ENCODE data around the gene MDM4. TPM values are rescaled to one million over a fixed set of nuclear protein-coding genes. Genes with fewer than 3 reads are reported as not detected.

The MDM4 gene
- total RNA-seq, 1 donor from 2014 or later = 41.1 TPM

DNA sequence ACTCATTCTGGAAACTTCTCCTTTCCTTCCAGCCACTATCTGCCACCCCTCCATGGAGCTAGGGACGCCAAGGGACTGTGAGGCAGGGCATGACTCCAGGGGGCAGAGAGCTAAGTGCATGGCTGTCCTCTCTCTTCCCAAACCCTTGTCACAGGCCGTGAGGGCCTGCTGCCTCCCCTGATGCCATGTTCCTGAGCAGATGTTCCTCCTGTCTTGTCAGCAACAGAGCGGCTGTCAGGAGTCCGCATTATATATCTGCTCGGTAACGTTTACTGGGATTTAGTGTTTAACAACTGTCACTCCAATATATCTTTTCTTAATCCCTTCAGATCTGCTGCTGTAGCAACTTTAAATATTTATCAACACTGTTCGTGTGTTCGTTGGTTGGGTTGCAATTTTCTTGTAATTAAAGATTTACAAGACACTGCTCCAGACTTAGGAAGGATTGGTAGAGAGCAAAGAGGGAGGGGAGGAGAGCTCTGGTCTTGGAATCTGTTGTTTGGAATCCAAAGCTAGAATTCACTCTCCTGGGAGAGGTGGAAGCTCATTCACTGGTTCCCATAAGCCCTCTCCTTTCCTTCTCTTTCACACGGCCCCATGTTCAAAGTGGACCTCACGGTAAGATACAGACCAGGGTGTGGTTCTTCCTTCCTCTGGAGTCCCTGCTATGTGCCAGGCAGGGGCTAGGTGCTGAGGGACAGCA, 76.2 kb downstream of the MDM4 start:
- Mint-ChIP-seq H3K9me3 (ENCODE audit: unreplicated experiment) (no peaks in the 10 kb centered on the region), H3K36me3 (ENCODE audit: low read depth, unreplicated experiment) (no peaks in the 10 kb centered on the region), H3K4me1 (ENCODE audit: low read depth, unreplicated experiment) (peaks cover 18% of the 10 kb centered on the region), H3K27ac (ENCODE audit: unreplicated experiment) (no peak overlapping the region), H3K27me3 (ENCODE audit: low read depth, unreplicated experiment) (peaks cover 9% of the 10 kb centered on the region), H3K4me3 (ENCODE audit: unreplicated experiment) (no peak overlapping the region)
- Histone ChIP-seq H3K27ac (ENCODE audit: low read depth, low read length) (no peak overlapping the region), H3K9ac (ENCODE audit: low read length) (no peak overlapping the region), H3K27me3 (ENCODE audit: insufficient read depth, low read length) (no peaks in the 10 kb centered on the region), H3K36me3 (ENCODE audit: insufficient read depth, low read length) (no peaks in the 10 kb centered on the region), H4K20me1 (ENCODE audit: insufficient read depth, low read length) (no peaks in the 10 kb centered on the region), H3K9me3 (ENCODE audit: insufficient read depth, low read depth, low read length) (no peaks in the 10 kb centered on the region), H3K4me2 (ENCODE audit: low read length) (no peak overlapping the region), H2AFZ (ENCODE audit: low read depth, low read length) (no peak overlapping the region), H3K4me1 (ENCODE audit: insufficient read depth, low read length) (peaks cover 11% of the 10 kb centered on the region), H3K79me2 (ENCODE audit: insufficient read depth, low read length) (no peaks in the 10 kb centered on the region), H3K4me3 (ENCODE audit: insufficient read depth, low read depth, low read length) (no peak overlapping the region)
- no peak for FAIRE-seq
- TF ChIP-seq, protein P1, sequence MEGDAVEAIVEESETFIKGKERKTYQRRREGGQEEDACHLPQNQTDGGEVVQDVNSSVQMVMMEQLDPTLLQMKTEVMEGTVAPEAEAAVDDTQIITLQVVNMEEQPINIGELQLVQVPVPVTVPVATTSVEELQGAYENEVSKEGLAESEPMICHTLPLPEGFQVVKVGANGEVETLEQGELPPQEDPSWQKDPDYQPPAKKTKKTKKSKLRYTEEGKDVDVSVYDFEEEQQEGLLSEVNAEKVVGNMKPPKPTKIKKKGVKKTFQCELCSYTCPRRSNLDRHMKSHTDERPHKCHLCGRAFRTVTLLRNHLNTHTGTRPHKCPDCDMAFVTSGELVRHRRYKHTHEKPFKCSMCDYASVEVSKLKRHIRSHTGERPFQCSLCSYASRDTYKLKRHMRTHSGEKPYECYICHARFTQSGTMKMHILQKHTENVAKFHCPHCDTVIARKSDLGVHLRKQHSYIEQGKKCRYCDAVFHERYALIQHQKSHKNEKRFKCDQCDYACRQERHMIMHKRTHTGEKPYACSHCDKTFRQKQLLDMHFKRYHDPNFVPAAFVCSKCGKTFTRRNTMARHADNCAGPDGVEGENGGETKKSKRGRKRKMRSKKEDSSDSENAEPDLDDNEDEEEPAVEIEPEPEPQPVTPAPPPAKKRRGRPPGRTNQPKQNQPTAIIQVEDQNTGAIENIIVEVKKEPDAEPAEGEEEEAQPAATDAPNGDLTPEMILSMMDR (IDR thresholded peaks at IDR 0.05; ENCODE audit: insufficient read depth, low read depth, low read length) = no peak
- no peak for TF ChIP-seq EZH2 (IDR thresholded peaks at IDR 0.05; ENCODE audit: insufficient read depth, low read length)
- DNase-seq (ENCODE audit: low read depth) = no peak

DNA sequence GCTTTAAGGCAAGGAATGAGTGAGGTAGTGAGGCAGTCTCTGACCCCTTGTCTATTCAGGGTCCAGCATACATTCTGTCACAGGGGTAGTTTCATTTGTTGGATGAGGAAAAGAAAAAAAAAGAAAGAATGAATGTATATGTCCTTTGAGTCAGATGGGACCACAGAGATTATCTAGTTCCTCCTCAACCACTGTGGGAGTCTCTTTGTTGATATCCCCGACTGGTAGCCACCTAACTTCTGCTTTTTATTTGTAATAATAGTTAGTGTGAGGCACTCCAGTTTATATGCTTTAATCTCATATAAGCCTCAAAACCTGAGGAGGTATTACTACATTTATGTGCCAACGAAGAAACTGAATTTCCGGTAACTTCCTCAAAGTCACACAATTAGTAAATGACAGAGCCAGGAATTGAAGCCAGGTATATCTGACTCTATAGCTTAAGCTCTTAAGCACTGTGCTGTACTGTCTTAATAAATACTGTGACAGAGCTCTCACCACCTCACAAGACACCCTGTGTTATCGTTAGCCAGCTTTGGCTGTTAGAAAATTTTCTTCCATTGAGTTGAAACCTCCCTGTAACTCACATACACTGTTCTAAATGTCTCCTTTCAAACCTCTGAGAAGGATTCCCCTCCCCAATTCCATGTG, 82.2 kb downstream of the MDM4 start:
- no peak overlapping the region for H3K4me3 Mint-ChIP-seq (ENCODE audit: unreplicated experiment)
- peaks cover 9% of the 10 kb centered on the region for H3K27me3 ChIP-seq (ENCODE audit: insufficient read depth, low read length)
- no peak overlapping the region for H3K9ac ChIP-seq (ENCODE audit: low read length)
- DNase-seq (ENCODE audit: low read depth) = no peak
- H4K20me1 ChIP-seq (ENCODE audit: insufficient read depth, low read length) = no peaks in the 10 kb centered on the region
- no peaks in the 10 kb centered on the region for H3K4me1 ChIP-seq (ENCODE audit: insufficient read depth, low read length)
- no peak for FAIRE-seq
- TF ChIP-seq, protein P1 (IDR thresholded peaks at IDR 0.05; ENCODE audit: insufficient read depth, low read depth, low read length) = no peak
- no peak for TF ChIP-seq EZH2 (IDR thresholded peaks at IDR 0.05; ENCODE audit: insufficient read depth, low read length)
- H3K4me1 Mint-ChIP-seq (ENCODE audit: low read depth, unreplicated experiment) = no peaks in the 10 kb centered on the region
- no peak overlapping the region for H3K27ac ChIP-seq (ENCODE audit: low read depth, low read length)
- no peak overlapping the region for H3K4me2 ChIP-seq (ENCODE audit: low read length)
- no peaks in the 10 kb centered on the region for H3K36me3 Mint-ChIP-seq (ENCODE audit: low read depth, unreplicated experiment)
- H3K36me3 ChIP-seq (ENCODE audit: insufficient read depth, low read length) = no peaks in the 10 kb centered on the region
- no peaks in the 10 kb centered on the region for H3K9me3 ChIP-seq (ENCODE audit: insufficient read depth, low read depth, low read length)
- H3K79me2 ChIP-seq (ENCODE audit: insufficient read depth, low read length) = no peaks in the 10 kb centered on the region
- no peaks in the 10 kb centered on the region for H3K9me3 Mint-ChIP-seq (ENCODE audit: unreplicated experiment)
- no peak overlapping the region for H3K27ac Mint-ChIP-seq (ENCODE audit: unreplicated experiment)
- H3K27me3 Mint-ChIP-seq (ENCODE audit: low read depth, unreplicated experiment) = peaks cover 36% of the 10 kb centered on the region
- no peak overlapping the region for H3K4me3 ChIP-seq (ENCODE audit: insufficient read depth, low read depth, low read length)
- H2AFZ ChIP-seq (ENCODE audit: low read depth, low read length) = no peak overlapping the region

DNA sequence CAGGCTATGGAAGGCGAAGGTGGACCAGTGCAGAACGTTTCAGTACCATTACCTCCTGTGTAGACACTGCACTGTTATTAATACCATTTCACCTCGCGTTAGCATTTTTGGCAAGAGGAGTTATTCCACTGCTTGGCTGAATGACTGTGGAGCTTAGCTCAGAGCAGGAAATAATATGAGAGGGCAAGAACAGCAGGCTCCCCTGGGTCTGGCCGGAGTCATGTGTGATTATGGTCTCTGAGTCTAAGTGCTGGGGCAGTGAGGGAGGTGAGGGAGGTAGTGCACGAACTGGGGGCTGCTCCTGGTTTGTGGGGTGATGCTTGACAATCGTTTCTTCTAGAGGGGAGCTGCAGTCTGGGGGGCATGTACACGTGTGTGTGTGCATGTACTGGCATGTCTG, 82.9 kb downstream of the MDM4 start:
- no peak for TF ChIP-seq EZH2 (IDR thresholded peaks at IDR 0.05; ENCODE audit: insufficient read depth, low read length)
- TF ChIP-seq, protein P1 (IDR thresholded peaks at IDR 0.05; ENCODE audit: insufficient read depth, low read depth, low read length) = no peak
- no peak overlapping the region for H2AFZ ChIP-seq (ENCODE audit: low read depth, low read length)
- no peak overlapping the region for H3K4me2 ChIP-seq (ENCODE audit: low read length)
- H3K9ac ChIP-seq (ENCODE audit: low read length) = no peak overlapping the region
- Mint-ChIP-seq H3K9me3 (ENCODE audit: unreplicated experiment) (no peaks in the 10 kb centered on the region), H3K27me3 (ENCODE audit: low read depth, unreplicated experiment) (peaks cover 35% of the 10 kb centered on the region), H3K4me1 (ENCODE audit: low read depth, unreplicated experiment) (no peaks in the 10 kb centered on the region), H3K27ac (ENCODE audit: unreplicated experiment) (no peak overlapping the region), H3K4me3 (ENCODE audit: unreplicated experiment) (no peak overlapping the region), H3K36me3 (ENCODE audit: low read depth, unreplicated experiment) (no peaks in the 10 kb centered on the region)
- FAIRE-seq = no peak
- H3K36me3 ChIP-seq (ENCODE audit: insufficient read depth, low read length) = no peaks in the 10 kb centered on the region
- no peak for DNase-seq (ENCODE audit: low read depth)
- H3K9me3 ChIP-seq (ENCODE audit: insufficient read depth, low read depth, low read length) = no peaks in the 10 kb centered on the region
- no peak overlapping the region for H3K27ac ChIP-seq (ENCODE audit: low read depth, low read length)
- no peaks in the 10 kb centered on the region for H4K20me1 ChIP-seq (ENCODE audit: insufficient read depth, low read length)
- H3K4me3 ChIP-seq (ENCODE audit: insufficient read depth, low read depth, low read length) = no peak overlapping the region
- no peaks in the 10 kb centered on the region for H3K4me1 ChIP-seq (ENCODE audit: insufficient read depth, low read length)
- H3K27me3 ChIP-seq (ENCODE audit: insufficient read depth, low read length) = peaks cover 9% of the 10 kb centered on the region
- no peaks in the 10 kb centered on the region for H3K79me2 ChIP-seq (ENCODE audit: insufficient read depth, low read length)
